PC-9 (cell line): ENCODE data around the gene MGAT1.

Experiments
- CTCF ChIP-seq: fragments of 200-600 bp; sonication (generic); conservative IDR thresholded peaks from 2 replicates; pipeline ENCODE4 v1.6.1; 2017; ENCODE audit warnings: mixed run types, antibody characterized with exemption, mild to moderate bottlenecking, moderate library complexity
- EZH2 ChIP-seq: fragments of 200-600 bp; sonication (generic); IDR thresholded peaks from 2 replicates; pipeline ENCODE4 v1.8.0; 2017; ENCODE audit warnings: antibody characterized with exemption, low read depth

- TF ChIP-seq CTCF (no peak), EZH2 (no peak)
Observed at GRCh38 chr5:180817893-180818674, 15.5 kb upstream of the MGAT1 start.
